Thoracic aorta (tissue), 2 donors: ENCODE measurements around the gene NUSAP1. TPM values are rescaled to one million over a fixed set of nuclear protein-coding genes. Genes with fewer than 3 reads are reported as not detected.
"Not testable (repeated sequence)": the region's sequence is repeated elsewhere in the genome, so short reads cannot be mapped to it uniquely, and the experiment has no call there.

Experiments used
- ATAC-seq: fragments of 150-250 bp; one replicate; pipeline ENCODE4 v1.8.0; 2017; ENCODE audit warnings: low read depth; ENCODE audit not compliant: insufficient number of reproducible peaks, low FRiP score
- DNase-seq: peaks from one replicate; pipeline ENCODE4 v3.0.0-alpha.2; 2020; ENCODE audit warnings: low spot score
- H3K27ac ChIP-seq, 2 donors: fragments of 200-600 bp; sonication (generic); 1 replicate in 1 of 2; 2 replicates in 1 of 2; pipeline ENCODE4 v1.5.1; 2016; ENCODE audit warnings: mild to moderate bottlenecking in 2 of 2, moderate library complexity in 2 of 2
- H3K27me3 ChIP-seq: fragments of 200-600 bp; sonication (generic); replicated peaks from 2 replicates; pipeline ENCODE4 v1.6.0; 2016; ENCODE audit warnings: mild to moderate bottlenecking; ENCODE audit not compliant: insufficient read depth
- H3K36me3 ChIP-seq: fragments of 200-600 bp; sonication (generic); one replicate; pipeline ENCODE4 v1.5.1; 2016
- H3K4me1 ChIP-seq, 2 donors: fragments of 200-600 bp; sonication (generic); 1 replicate in 1 of 2; 2 replicates in 1 of 2; pipeline versions ENCODE4 v1.5.1 to v1.6.0; 2016; ENCODE audit warnings: low read depth in 2 of 2, mild to moderate bottlenecking in 1 of 2; ENCODE audit not compliant: control insufficient read depth in 1 of 2
- H3K4me3 ChIP-seq: fragments of 200-600 bp; sonication (generic); 2 replicates; pipeline ENCODE4 v1.5.1; 2016; ENCODE audit warnings: mild to moderate bottlenecking
- H3K9me3 ChIP-seq: fragments of 200-600 bp; sonication (generic); 2 replicates; pipeline ENCODE4 v1.5.1; 2016
- total RNA-seq, 2 donors: library from RNA; depleted of rRNA; stranded (reverse); fragments of >200 nt; gene quantifications; one replicate each; pipeline versions ENCODE4 v1.1.0 to v1.2.3, GENCODE V29; 2016
- TF ChIP-seq, protein P1 (sequence below): fragments of 200-600 bp; sonication (generic); IDR thresholded peaks from one replicate; pipeline ENCODE4 v1.5.1; 2019; ENCODE audit warnings: antibody characterized with exemption

NUSAP1 gene
- total RNA-seq, 2 donors from 2014 or later, result 1.4 to 5.7 TPM

DNA sequence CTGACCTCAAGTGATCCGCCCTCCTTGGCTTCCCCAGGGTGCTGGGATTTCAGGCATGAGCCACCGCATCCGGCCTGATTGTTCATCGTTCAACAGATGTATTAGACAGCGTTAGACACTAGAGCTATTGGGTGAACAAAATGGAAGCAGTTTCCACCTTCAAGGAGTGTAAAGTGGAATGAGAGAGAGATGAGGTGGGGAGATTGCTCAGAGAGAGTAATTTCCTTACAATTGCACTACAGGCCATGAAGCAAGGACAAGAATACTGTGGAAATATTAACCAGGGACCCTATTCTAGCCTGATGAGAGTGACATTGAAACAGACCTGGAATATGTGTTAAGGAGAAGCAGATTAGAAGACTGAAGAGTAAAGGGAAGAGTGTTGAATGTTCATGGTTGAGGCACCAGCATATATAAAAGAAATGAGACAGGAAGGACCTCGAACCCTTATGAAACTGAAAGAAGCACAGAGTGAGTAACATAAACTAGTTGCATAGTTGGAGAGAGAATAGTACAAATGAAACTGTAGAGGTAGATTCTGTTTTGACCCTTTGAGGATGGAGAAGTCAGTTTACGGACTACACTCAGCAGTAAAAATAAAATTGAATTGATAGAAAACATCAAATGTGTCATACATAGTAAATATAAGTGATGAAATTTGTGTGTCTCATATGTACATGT is 91.4 kb downstream of the NUSAP1 start:
- H3K4me1 ChIP-seq, result no peaks in the 10 kb centered on the region
- TF ChIP-seq, protein P1, sequence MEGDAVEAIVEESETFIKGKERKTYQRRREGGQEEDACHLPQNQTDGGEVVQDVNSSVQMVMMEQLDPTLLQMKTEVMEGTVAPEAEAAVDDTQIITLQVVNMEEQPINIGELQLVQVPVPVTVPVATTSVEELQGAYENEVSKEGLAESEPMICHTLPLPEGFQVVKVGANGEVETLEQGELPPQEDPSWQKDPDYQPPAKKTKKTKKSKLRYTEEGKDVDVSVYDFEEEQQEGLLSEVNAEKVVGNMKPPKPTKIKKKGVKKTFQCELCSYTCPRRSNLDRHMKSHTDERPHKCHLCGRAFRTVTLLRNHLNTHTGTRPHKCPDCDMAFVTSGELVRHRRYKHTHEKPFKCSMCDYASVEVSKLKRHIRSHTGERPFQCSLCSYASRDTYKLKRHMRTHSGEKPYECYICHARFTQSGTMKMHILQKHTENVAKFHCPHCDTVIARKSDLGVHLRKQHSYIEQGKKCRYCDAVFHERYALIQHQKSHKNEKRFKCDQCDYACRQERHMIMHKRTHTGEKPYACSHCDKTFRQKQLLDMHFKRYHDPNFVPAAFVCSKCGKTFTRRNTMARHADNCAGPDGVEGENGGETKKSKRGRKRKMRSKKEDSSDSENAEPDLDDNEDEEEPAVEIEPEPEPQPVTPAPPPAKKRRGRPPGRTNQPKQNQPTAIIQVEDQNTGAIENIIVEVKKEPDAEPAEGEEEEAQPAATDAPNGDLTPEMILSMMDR, result no peak
- H3K4me3 ChIP-seq, result no peak overlapping the region
- DNase-seq (no peak), ATAC-seq (no peak)
- H3K36me3 ChIP-seq, result no peaks in the 10 kb centered on the region
- no peaks in the 10 kb centered on the region for H3K9me3 ChIP-seq
- no peaks in the 10 kb centered on the region for H3K27me3 ChIP-seq
- H3K27ac ChIP-seq, result no peak overlapping the region

DNA sequence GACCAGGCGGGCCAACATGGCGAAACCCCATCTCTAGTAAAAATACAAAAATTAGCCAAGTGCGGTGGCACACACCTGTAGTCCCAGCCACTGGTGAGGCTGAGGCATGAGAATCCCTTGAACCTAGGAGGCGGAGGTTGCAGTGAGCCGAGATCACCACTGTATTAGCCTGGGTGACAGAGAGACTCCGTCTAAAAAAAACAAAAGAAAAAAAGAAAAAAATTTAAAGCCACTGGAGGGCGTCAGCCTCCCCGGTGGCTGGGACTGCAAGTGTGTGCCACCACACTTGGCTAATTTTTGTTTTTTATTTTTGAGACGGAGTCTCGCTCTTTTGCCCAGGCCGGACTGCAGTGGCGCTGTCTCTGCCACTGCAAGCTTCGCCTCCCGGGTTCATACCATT is 92.1 kb downstream of the NUSAP1 start:
- ATAC-seq (no peak), DNase-seq (no peak)
- TF ChIP-seq, protein P1, result no peak
- Histone ChIP-seq H3K9me3 (no peaks in the 10 kb centered on the region), H3K27me3 (no peaks in the 10 kb centered on the region), H3K36me3 (no peaks in the 10 kb centered on the region), H3K4me3 (no peak overlapping the region), H3K27ac (no peak overlapping the region), H3K4me1 (no peaks in the 10 kb centered on the region)

DNA sequence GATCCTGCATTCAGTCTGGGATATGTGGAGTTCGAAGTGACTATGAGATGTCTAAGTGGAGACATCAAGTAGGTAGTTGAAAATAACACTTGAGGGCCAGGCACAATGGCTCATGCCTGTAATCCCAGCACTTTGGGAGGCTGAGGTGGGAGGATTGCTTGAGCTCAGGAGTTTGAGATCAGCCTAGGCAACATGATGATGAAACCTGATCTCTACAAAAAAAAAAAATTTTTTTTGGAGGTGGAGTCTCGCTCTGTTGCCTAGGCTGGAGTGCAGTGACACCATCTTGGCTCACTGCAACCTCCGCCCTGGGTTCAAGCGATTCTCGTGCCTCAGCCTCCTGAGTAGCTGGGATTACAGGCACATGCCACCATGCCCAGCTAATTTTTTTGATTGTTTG is 93.2 kb downstream of the NUSAP1 start:
- not testable (repeated sequence) for H3K27me3 ChIP-seq, H3K4me3 ChIP-seq, H3K4me1 ChIP-seq, H3K36me3 ChIP-seq, DNase-seq, ATAC-seq, H3K27ac ChIP-seq, H3K9me3 ChIP-seq

DNA sequence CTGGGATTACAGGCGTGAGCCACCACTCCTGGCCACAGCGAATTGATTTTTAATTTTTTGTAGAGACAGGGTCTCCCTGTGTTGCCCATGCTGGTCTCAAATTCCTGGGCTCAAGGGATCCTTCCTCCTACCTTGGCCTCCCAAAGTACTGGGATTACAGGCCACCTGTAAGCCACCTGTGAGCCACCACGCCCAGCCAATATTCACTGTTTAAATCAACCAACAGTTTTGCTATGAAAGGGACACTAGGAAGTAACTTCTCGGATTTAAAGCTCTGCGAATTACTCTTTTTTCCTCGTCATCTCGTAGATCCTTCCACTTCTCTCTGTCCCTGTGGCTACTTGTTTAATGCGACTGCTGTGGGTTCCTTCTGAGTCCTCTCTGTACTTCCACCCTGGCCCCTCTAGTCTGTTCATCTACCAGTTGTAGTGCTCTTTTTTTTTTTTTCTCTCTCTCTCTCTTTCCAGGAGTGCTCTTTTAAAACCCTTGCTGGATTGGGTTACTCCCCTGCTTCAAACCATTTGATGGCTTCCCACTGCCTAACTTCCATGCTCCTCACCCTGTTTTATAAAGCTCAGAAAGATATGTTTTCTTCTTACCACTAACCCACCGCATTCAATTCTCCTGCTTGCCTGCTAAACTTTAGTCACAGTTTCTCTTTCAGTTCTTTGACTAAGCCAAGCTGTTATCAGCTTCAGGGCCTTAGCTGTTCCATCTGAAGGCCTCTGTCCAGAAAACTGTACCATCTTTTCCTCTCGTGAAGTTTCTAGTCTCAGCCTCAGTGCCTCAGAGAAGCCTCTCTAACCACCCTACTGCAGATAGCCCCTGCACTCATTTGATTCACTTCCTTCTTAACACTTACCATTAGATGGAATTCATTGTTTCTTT is 96.6 kb downstream of the NUSAP1 start:
- no peaks in the 10 kb centered on the region for H3K27me3 ChIP-seq
- no peak overlapping the region for H3K27ac ChIP-seq
- ATAC-seq (no peak), DNase-seq (no peak)
- no peak overlapping the region for H3K4me3 ChIP-seq
- no peaks in the 10 kb centered on the region for H3K9me3 ChIP-seq
- TF ChIP-seq, protein P1, result no peak
- no peaks in the 10 kb centered on the region for H3K36me3 ChIP-seq
- no peaks in the 10 kb centered on the region for H3K4me1 ChIP-seq

Other genes starting within 250 kb of the NUSAP1 start
- gene INO80, start 216.6 kb upstream of the NUSAP1 start, total RNA-seq, result 10 to 100 TPM; 27.2 to 64.4 TPM
- not detected for gene EXD1, start 102.1 kb upstream of the NUSAP1 start, total RNA-seq
- gene CHP1, start 101.6 kb upstream of the NUSAP1 start, total RNA-seq, result 100 to 1,000 TPM in 1 of 2 donors, 10 to 100 TPM in 1; 65.3 to 115 TPM
- not detected for gene OIP5, start 290 bp upstream of the NUSAP1 start, total RNA-seq
- 10 to 100 TPM; 12.5 to 15.9 TPM for gene NDUFAF1, start 69.6 kb downstream of the NUSAP1 start, total RNA-seq
- 10 to 100 TPM; 20.0 to 49.5 TPM for gene RTF1, start 84.2 kb downstream of the NUSAP1 start, total RNA-seq
- gene ITPKA, start 161.0 kb downstream of the NUSAP1 start, total RNA-seq, result 1 to 10 TPM in 1 of 2 donors, not detected in 1; 4.4 TPM
- under 1 TPM; 0.35 to 0.81 TPM for gene LTK, start 180.9 kb downstream of the NUSAP1 start, total RNA-seq
- 10 to 100 TPM; 14.7 to 19.2 TPM for gene RPAP1, start 211.4 kb downstream of the NUSAP1 start, total RNA-seq
- 1 to 10 TPM; 5.4 to 8.8 TPM for gene TYRO3, start 226.3 kb downstream of the NUSAP1 start, total RNA-seq